HepG2 (cell line): ENCODE measurements around the gene RNH1. TPM values are rescaled to one million over a fixed set of nuclear protein-coding genes. Genes with fewer than 3 reads are reported as not detected.

Experiments
- DNMT1 ChIP-seq: sonication (generic); formaldehyde crosslinking; IDR thresholded peaks from 2 replicates; pipeline ENCODE4 v1.5.1; 2020; ENCODE audit warnings: mild to moderate bottlenecking, missing genetic modification reagents
- FOXC1 ChIP-seq: sonication (generic); formaldehyde crosslinking; IDR thresholded peaks from 2 replicates; pipeline ENCODE4 v1.8.0; 2022; ENCODE audit warnings: mild to moderate bottlenecking, missing genetic modification reagents, borderline replicate concordance
- GATAD1 ChIP-seq: IDR thresholded peaks from 2 replicates; pipeline ENCODE4 v1.6.1; 2016; ENCODE audit warnings: missing genetic modification reagents, missing compliant biosample characterization
- GPBP1L1 ChIP-seq: sonication (generic); formaldehyde crosslinking; IDR thresholded peaks from 2 replicates; pipeline ENCODE4 v1.5.0; 2020; ENCODE audit warnings: mild to moderate bottlenecking, missing genetic modification reagents
- GPN1 ChIP-seq: sonication (generic); formaldehyde crosslinking; IDR thresholded peaks from 2 replicates; pipeline ENCODE4 v1.5.1; 2020; ENCODE audit warnings: missing genetic modification reagents, borderline replicate concordance
- MLLT10 ChIP-seq: sonication (generic); formaldehyde crosslinking; IDR thresholded peaks from 2 replicates; pipeline ENCODE4 v1.4.0; 2020; ENCODE audit warnings: missing genetic modification reagents
- NFKB2 ChIP-seq: sonication (generic); formaldehyde crosslinking; IDR thresholded peaks from 2 replicates; pipeline ENCODE4 v1.4.0; 2020; ENCODE audit warnings: missing genetic modification reagents, borderline replicate concordance
- NR2C2 ChIP-seq: sonication (generic); formaldehyde crosslinking; IDR thresholded peaks from 2 replicates; pipeline ENCODE4 v1.4.0; 2020; ENCODE audit warnings: missing genetic modification reagents, mild to moderate bottlenecking, moderate library complexity, borderline replicate concordance
- PHF20 ChIP-seq: sonication (generic); formaldehyde crosslinking; IDR thresholded peaks from 2 replicates; pipeline ENCODE4 v1.5.0; 2020; ENCODE audit warnings: mild to moderate bottlenecking, missing genetic modification reagents
- SKIL ChIP-seq: sonication (generic); formaldehyde crosslinking; IDR thresholded peaks from 2 replicates; pipeline ENCODE4 v1.8.0; 2022; ENCODE audit warnings: missing genetic modification reagents, mild to moderate bottlenecking, moderate library complexity, borderline replicate concordance
- ZHX1 ChIP-seq: sonication (generic); formaldehyde crosslinking; IDR thresholded peaks from 2 replicates; pipeline ENCODE4 v1.8.1; 2022; ENCODE audit warnings: low read depth, mild to moderate bottlenecking, missing genetic modification reagents
- ZNF136 ChIP-seq: sonication (generic); formaldehyde crosslinking; IDR thresholded peaks from 2 replicates; pipeline ENCODE4 v1.8.1; 2022; ENCODE audit warnings: low read depth, mild to moderate bottlenecking, moderate library complexity, missing genetic modification reagents
- ZNF501 ChIP-seq: sonication (generic); formaldehyde crosslinking; IDR thresholded peaks from 2 replicates; pipeline ENCODE4 v1.5.1; 2020; ENCODE audit warnings: mild to moderate bottlenecking, moderate library complexity, missing genetic modification reagents
- ZNF550 ChIP-seq: sonication (generic); formaldehyde crosslinking; IDR thresholded peaks from 2 replicates; pipeline ENCODE4 v1.4.0; 2020; ENCODE audit warnings: mild to moderate bottlenecking, missing genetic modification reagents, borderline replicate concordance
- ZNF883 ChIP-seq: sonication (generic); formaldehyde crosslinking; IDR thresholded peaks from 2 replicates; pipeline ENCODE4 v1.5.1; 2020; ENCODE audit warnings: mild to moderate bottlenecking, missing genetic modification reagents; ENCODE audit errors: not compliant biosample characterization
- ZSCAN25 ChIP-seq: sonication (generic); formaldehyde crosslinking; IDR thresholded peaks from 2 replicates; pipeline ENCODE4 v1.8.0; 2022; ENCODE audit warnings: mild to moderate bottlenecking, missing genetic modification reagents
- polyA plus RNA-seq, 8 experiments: library from polyadenylated mRNA; depleted of rRNA in 3 of 8; stranded (reverse) in 7 of 8; unstranded in 1 of 8; fragments of >200 nt; fragmentation: Illumina TruSeq in 4 of 8; extraction: Trizol in 4 of 8; gene quantifications; 2 replicates each; pipeline versions ENCODE4 v1.2.1 to v1.2.3, GENCODE V29; 2011 to 2016; ENCODE audit warnings: low read depth in 4 of 8, missing spikeins in 1 of 8, mixed read lengths in 1 of 8; ENCODE audit not compliant: insufficient read depth in 1 of 8
- total RNA-seq, 5 experiments: library from RNA; depleted of rRNA; stranded (reverse); fragments of >200 nt; fragmentation: Illumina TruSeq; extraction: Trizol; gene quantifications; 2 replicates each; pipeline ENCODE4 v1.2.3, GENCODE V29; 2016; ENCODE audit warnings: low read depth in 1 of 5
- TF ChIP-seq, protein P1 (sequence below): sonication (generic); formaldehyde crosslinking; IDR thresholded peaks from 2 replicates; pipeline ENCODE4 v1.4.0; 2020; ENCODE audit warnings: missing genetic modification reagents

Gene RNH1
- total and polyA plus RNA-seq, 2 of the 13 experiments (the other 11 are each of a cell fraction or from before 2014, with no cell fraction given), result 36.0 to 74.1 TPM

DNA sequence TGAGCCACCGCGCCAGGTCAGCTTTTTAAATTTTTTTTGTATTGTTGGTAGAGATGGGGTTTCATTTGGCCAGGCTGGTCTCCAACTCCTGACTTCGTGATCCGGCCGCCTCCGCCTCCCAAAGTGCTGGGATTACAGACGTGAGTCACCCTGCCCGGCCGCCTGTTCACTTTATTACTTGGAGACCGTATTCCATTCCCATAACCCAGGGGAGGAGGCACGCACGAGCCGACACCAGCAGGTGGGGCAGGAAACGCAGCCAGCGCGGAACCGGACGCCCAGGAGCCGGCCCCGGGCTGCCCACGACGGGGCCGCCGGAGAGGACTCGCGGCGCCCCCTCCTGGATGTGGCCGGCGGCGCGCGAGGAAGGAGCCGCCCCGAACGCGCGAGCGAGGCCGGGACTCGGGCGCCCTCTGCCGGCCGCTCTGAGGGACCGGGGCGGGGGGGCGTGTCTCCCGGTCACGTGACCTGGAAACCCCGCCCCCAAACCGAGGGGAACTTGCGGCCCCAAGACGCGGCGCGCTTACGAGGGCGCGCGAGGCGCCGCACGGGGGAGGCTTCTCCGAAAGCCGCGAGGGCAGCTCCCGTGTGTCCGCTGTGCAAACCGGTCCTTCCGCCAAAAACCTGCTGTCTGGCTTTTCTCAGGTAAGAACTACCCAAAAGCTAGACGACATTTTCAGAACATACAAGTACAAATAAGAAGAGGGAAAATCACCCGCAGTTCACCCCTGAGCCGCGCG, 11.6 kb upstream of the RNH1 start (continued):
- TF ChIP-seq NR2C2 (CRISPR knock-in tag) (0 out of 2 replicates have a peak, but pooled peaks have one; percentile 34), SKIL (CRISPR knock-in tag) (peak; percentile 43; the same call in 1 of the 2 replicates), ZNF501 (CRISPR knock-in tag) (no peak; the same call in 1 of the 2 replicates), ZNF136 (no peak), ZSCAN25 (CRISPR knock-in tag) (0 out of 2 replicates have a peak, but pooled peaks have one; percentile 45), PHF20 (CRISPR knock-in tag) (peak; percentile 24; the same call in 1 of the 2 replicates), ZNF550 (CRISPR knock-in tag) (no peak), NFKB2 (peak; percentile 57; the same call in 1 of the 2 replicates), GPN1 (no peak), FOXC1 (CRISPR knock-in tag) (peak; percentile 88), ZHX1 (peak; percentile 88), GATAD1 (CRISPR knock-in tag) (peak; percentile 37; the same call in 1 of the 2 replicates), DNMT1 (CRISPR knock-in tag) (0 out of 2 replicates have a peak, but pooled peaks have one; percentile 76), MLLT10 (no peak), GPBP1L1 (no peak), ZNF883 (CRISPR knock-in tag) (peak; percentile 69)
- TF ChIP-seq, protein P1, sequence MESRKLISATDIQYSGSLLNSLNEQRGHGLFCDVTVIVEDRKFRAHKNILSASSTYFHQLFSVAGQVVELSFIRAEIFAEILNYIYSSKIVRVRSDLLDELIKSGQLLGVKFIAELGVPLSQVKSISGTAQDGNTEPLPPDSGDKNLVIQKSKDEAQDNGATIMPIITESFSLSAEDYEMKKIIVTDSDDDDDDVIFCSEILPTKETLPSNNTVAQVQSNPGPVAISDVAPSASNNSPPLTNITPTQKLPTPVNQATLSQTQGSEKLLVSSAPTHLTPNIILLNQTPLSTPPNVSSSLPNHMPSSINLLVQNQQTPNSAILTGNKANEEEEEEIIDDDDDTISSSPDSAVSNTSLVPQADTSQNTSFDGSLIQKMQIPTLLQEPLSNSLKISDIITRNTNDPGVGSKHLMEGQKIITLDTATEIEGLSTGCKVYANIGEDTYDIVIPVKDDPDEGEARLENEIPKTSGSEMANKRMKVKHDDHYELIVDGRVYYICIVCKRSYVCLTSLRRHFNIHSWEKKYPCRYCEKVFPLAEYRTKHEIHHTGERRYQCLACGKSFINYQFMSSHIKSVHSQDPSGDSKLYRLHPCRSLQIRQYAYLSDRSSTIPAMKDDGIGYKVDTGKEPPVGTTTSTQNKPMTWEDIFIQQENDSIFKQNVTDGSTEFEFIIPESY (CRISPR knock-in tag), result peak; percentile 90
